ENCODE data around the gene HAUS7.

Gene HAUS7

GRCh38 chrX:153457827-153458466 lies 12.4 kb downstream of the HAUS7 start:
- no peak for TF ChIP-seq CTCF (IDR thresholded peaks at IDR 0.05)

- no peak for TF ChIP-seq CTCF (IDR thresholded peaks at IDR 0.05)
These were observed 13.1 kb downstream of the HAUS7 start for GRCh38 chrX:153457136-153457825.

- TF ChIP-seq CTCF (IDR thresholded peaks at IDR 0.05) = no peak
These were observed 13.7 kb downstream of the HAUS7 start for GRCh38 chrX:153456704-153457103.

GRCh38 chrX:153456161-153456560 lies 14.2 kb downstream of the HAUS7 start:
- no peak for TF ChIP-seq CTCF (IDR thresholded peaks at IDR 0.05)

GRCh38 chrX:153455571-153455970 lies 14.8 kb downstream of the HAUS7 start:
- no peak for TF ChIP-seq CTCF (IDR thresholded peaks at IDR 0.05)

GRCh38 chrX:153454901-153455550 lies 15.3 kb downstream of the HAUS7 start:
- no peak for TF ChIP-seq CTCF (IDR thresholded peaks at IDR 0.05)

- TF ChIP-seq CTCF (IDR thresholded peaks at IDR 0.05) = no peak
These were observed 19.5 kb downstream of the HAUS7 start for GRCh38 chrX:153450949-153451277.

Data from LNCAP (cell line).